Vagina (tissue), 2 donors: ENCODE measurements around the gene ZFYVE1. TPM values are rescaled to one million over a fixed set of nuclear protein-coding genes. Genes with fewer than 3 reads are reported as not detected.

Source experiments
- DNase-seq, 2 donors: peaks; one replicate each; pipeline ENCODE4 v3.0.0-alpha.2; 2017; ENCODE audit errors: extremely low spot score in 2 of 2
- H3K27ac ChIP-seq: fragments of 200-600 bp; sonication (generic); one replicate; pipeline ENCODE4 v1.5.1; 2019
- H3K27me3 ChIP-seq: fragments of 200-600 bp; sonication (generic); one replicate; pipeline ENCODE4 v1.5.1; 2019
- H3K36me3 ChIP-seq, 2 donors: fragments of 200-600 bp; sonication (generic); one replicate each; pipeline ENCODE4 v1.5.1; 2017 to 2019
- H3K4me1 ChIP-seq: fragments of 200-600 bp; sonication (generic); one replicate; pipeline ENCODE4 v1.5.1; 2019
- H3K4me3 ChIP-seq, 2 donors: fragments of 200-600 bp; sonication (generic); 1 replicate in 1 of 2; 2 replicates in 1 of 2; pipeline ENCODE4 v1.5.1; 2016 to 2019
- H3K9me3 ChIP-seq: fragments of 200-600 bp; sonication (generic); one replicate; pipeline ENCODE4 v1.5.1; 2019
- POLR2A ChIP-seq, 2 donors: fragments of 450-650 bp; IDR thresholded peaks; one replicate each; pipeline ENCODE4 v1.6.1; 2017; ENCODE audit warnings: antibody characterized with exemption in 2 of 2, mild to moderate bottlenecking in 2 of 2, moderate library complexity in 2 of 2
- POLR2AphosphoS5 ChIP-seq, 2 donors: sonication (generic); formaldehyde crosslinking; IDR thresholded peaks; one replicate each; pipeline ENCODE4 v1.9.0; 2017; ENCODE audit warnings: antibody characterized with exemption in 2 of 2, mild to moderate bottlenecking in 2 of 2, low read depth in 1 of 2; ENCODE audit not compliant: insufficient read depth in 1 of 2
- intact Hi-C: fragments of 100-400 bp; cut with DNase I; formaldehyde crosslinking; loops from one replicate; pipeline ENCODE4 v1.15.1; 2023
- total RNA-seq: library from RNA; depleted of rRNA; stranded (reverse); fragments of >200 nt; gene quantifications from one replicate; pipeline ENCODE4 v1.2.3, GENCODE V29; 2016
- TF ChIP-seq, protein P1 (sequence below), 3 experiments: fragments of 450-650 bp in 2 of 3; fragments of 200-600 bp in 1 of 3; sonication (generic) in 1 of 3; IDR thresholded peaks; one replicate each; pipeline ENCODE4 v1.5.1; 2017 to 2019; ENCODE audit warnings: antibody characterized with exemption in 3 of 3, mild to moderate bottlenecking in 2 of 3, moderate library complexity in 2 of 3

The ZFYVE1 gene
- total RNA-seq, 1 donor from 2014 or later, result 19.2 TPM

DNA sequence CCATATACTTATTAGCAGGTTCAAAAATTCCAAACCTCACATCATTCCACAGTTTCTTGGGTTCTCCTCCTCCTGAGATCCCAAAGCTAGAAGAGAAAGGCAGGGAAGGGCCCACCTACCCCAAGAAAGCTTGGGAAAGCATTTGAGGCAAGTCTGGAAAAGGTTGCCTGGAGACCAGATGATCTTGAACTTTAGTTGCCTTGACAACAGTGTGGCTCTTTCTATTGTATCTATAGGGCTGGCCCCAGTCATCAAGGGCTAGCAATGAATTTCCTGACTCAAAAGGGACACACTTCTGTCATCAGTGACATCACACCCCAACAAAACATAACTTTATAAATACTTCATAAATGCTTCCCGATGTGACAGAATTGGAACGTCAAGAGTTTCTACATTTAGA lies 40.0 kb downstream of the ZFYVE1 start:
- TF ChIP-seq, protein P1, sequence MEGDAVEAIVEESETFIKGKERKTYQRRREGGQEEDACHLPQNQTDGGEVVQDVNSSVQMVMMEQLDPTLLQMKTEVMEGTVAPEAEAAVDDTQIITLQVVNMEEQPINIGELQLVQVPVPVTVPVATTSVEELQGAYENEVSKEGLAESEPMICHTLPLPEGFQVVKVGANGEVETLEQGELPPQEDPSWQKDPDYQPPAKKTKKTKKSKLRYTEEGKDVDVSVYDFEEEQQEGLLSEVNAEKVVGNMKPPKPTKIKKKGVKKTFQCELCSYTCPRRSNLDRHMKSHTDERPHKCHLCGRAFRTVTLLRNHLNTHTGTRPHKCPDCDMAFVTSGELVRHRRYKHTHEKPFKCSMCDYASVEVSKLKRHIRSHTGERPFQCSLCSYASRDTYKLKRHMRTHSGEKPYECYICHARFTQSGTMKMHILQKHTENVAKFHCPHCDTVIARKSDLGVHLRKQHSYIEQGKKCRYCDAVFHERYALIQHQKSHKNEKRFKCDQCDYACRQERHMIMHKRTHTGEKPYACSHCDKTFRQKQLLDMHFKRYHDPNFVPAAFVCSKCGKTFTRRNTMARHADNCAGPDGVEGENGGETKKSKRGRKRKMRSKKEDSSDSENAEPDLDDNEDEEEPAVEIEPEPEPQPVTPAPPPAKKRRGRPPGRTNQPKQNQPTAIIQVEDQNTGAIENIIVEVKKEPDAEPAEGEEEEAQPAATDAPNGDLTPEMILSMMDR (IDR thresholded peaks at IDR 0.05), result no peak
- TF ChIP-seq POLR2AphosphoS5 (IDR thresholded peaks at IDR 0.05; ENCODE audit: insufficient read depth in 1 of 2, low read depth in 1 of 2) (no peak), POLR2A (IDR thresholded peaks at IDR 0.05) (no peak)
- no peaks in the 10 kb centered on the region for H3K27me3 ChIP-seq
- DNase-seq, result no peak
- no peaks in the 10 kb centered on the region for H3K4me1 ChIP-seq
- H3K27ac ChIP-seq, result no peak overlapping the region
- H3K4me3 ChIP-seq, result no peak overlapping the region
- peaks cover 0 to 28% of the 10 kb centered on the region in 2 donors for H3K36me3 ChIP-seq
- intact Hi-C loops, result no loop called here
- no peaks in the 10 kb centered on the region for H3K9me3 ChIP-seq

- H3K9me3 ChIP-seq, result no peaks in the 10 kb centered on the region
- H3K4me1 ChIP-seq, result no peaks in the 10 kb centered on the region
- H3K36me3 ChIP-seq, result peaks cover 0 to 29% of the 10 kb centered on the region in 2 donors
- no peak for DNase-seq
- no peak overlapping the region for H3K27ac ChIP-seq
- no peaks in the 10 kb centered on the region for H3K27me3 ChIP-seq
- no peak overlapping the region for H3K4me3 ChIP-seq
- TF ChIP-seq POLR2A (IDR thresholded peaks at IDR 0.05) (no peak), POLR2AphosphoS5 (IDR thresholded peaks at IDR 0.05; ENCODE audit: insufficient read depth in 1 of 2, low read depth in 1 of 2) (no peak)
- TF ChIP-seq, protein P1 (IDR thresholded peaks at IDR 0.05), result no peak
- intact Hi-C loops, result no loop called here
These were observed 40.7 kb downstream of the ZFYVE1 start for GRCh38 chr14:72986214-72986613.

GRCh38 chr14:72982146-72982708 lies 44.7 kb downstream of the ZFYVE1 start:
- Histone ChIP-seq H3K27ac (no peak overlapping the region), H3K27me3 (no peaks in the 10 kb centered on the region), H3K36me3 (peaks cover 0 to 56% of the 10 kb centered on the region in 2 donors), H3K4me3 (no peak overlapping the region), H3K9me3 (no peaks in the 10 kb centered on the region), H3K4me1 (no peaks in the 10 kb centered on the region)
- intact Hi-C loops, result no loop called here
- DNase-seq, result no peak
- TF ChIP-seq, protein P1 (IDR thresholded peaks at IDR 0.05), result no peak
- TF ChIP-seq POLR2AphosphoS5 (IDR thresholded peaks at IDR 0.05; ENCODE audit: insufficient read depth in 1 of 2, low read depth in 1 of 2) (no peak), POLR2A (IDR thresholded peaks at IDR 0.05) (no peak)

GRCh38 chr14:72980863-72981262 lies 46.0 kb downstream of the ZFYVE1 start:
- DNase-seq, result no peak
- H3K4me3 ChIP-seq, result no peak overlapping the region
- no peaks in the 10 kb centered on the region for H3K4me1 ChIP-seq
- peaks cover 0 to 66% of the 10 kb centered on the region in 2 donors for H3K36me3 ChIP-seq
- TF ChIP-seq POLR2A (IDR thresholded peaks at IDR 0.05) (no peak), POLR2AphosphoS5 (IDR thresholded peaks at IDR 0.05; ENCODE audit: insufficient read depth in 1 of 2, low read depth in 1 of 2) (no peak)
- TF ChIP-seq, protein P1 (IDR thresholded peaks at IDR 0.05), result no peak
- H3K27me3 ChIP-seq, result no peaks in the 10 kb centered on the region
- no peaks in the 10 kb centered on the region for H3K9me3 ChIP-seq
- H3K27ac ChIP-seq, result no peak overlapping the region
- intact Hi-C loops, result no loop called here

DNA sequence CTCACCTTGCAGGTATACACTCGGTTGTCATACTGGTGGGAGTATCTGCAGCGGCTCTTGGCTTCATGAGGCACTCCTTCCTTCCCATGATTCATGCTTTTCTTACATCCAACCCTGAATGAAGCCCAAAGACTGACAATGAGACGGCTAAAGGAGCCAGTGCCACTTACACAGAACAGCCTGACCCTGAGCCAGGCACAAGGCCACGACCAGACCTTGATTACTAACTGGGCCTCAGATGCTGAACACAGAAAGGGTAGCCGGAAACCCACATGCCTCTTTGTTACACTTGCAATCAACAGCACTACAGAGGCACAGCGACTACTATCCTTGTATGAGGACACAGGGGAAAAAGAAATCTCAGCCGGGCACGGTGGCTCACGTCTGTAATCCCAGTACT lies 48.0 kb downstream of the ZFYVE1 start:
- H3K4me3 ChIP-seq, result no peak overlapping the region
- DNase-seq, result no peak
- no peaks in the 10 kb centered on the region for H3K4me1 ChIP-seq
- TF ChIP-seq POLR2A (IDR thresholded peaks at IDR 0.05), result no peak
- no peak for TF ChIP-seq POLR2AphosphoS5 (IDR thresholded peaks at IDR 0.05; ENCODE audit: insufficient read depth in 1 of 2, low read depth in 1 of 2)
- TF ChIP-seq, protein P1 (IDR thresholded peaks at IDR 0.05), result no peak
- peaks cover 0 to 72% of the 10 kb centered on the region in 2 donors for H3K36me3 ChIP-seq
- no peaks in the 10 kb centered on the region for H3K9me3 ChIP-seq
- H3K27ac ChIP-seq, result no peak overlapping the region
- no peaks in the 10 kb centered on the region for H3K27me3 ChIP-seq
- intact Hi-C loops, result no loop called here
